ENCODE measurements around the gene THEMIS.
"Not testable (repeated sequence)": the region's sequence is repeated elsewhere in the genome, so short reads cannot be mapped to it uniquely, and the experiment has no call there.

Gene THEMIS

DNA sequence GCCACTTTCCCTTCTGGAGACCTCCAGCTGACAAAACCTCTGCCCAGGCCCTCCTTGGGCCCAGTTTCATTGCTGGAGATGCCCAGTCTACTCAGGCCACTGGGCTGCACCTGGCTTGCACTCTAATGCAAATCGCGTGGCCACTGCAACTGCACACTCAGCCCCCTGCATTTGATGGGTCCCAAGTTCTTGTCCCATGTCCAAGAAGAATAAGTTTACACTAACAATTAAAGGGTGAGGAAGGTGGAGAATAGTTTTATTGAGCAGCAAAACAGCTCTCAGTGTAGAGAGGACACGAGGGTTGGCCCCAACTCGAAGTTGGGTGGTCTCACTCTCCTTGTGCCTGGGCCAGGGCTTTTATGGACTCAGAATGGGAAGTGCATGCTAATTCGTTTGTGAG is 31.9 kb upstream of the THEMIS start:
- H3K4me3 ChIP-seq (replicated peaks; ENCODE audit: low read depth, low read length): no peak overlapping the region
- TF ChIP-seq, protein P1, sequence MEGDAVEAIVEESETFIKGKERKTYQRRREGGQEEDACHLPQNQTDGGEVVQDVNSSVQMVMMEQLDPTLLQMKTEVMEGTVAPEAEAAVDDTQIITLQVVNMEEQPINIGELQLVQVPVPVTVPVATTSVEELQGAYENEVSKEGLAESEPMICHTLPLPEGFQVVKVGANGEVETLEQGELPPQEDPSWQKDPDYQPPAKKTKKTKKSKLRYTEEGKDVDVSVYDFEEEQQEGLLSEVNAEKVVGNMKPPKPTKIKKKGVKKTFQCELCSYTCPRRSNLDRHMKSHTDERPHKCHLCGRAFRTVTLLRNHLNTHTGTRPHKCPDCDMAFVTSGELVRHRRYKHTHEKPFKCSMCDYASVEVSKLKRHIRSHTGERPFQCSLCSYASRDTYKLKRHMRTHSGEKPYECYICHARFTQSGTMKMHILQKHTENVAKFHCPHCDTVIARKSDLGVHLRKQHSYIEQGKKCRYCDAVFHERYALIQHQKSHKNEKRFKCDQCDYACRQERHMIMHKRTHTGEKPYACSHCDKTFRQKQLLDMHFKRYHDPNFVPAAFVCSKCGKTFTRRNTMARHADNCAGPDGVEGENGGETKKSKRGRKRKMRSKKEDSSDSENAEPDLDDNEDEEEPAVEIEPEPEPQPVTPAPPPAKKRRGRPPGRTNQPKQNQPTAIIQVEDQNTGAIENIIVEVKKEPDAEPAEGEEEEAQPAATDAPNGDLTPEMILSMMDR (IDR thresholded peaks at IDR 0.05; ENCODE audit: low read depth, low read length, missing control alignments): no peak
- no peak for DNase-seq (ENCODE audit: extremely low read depth, low read depth)

DNA sequence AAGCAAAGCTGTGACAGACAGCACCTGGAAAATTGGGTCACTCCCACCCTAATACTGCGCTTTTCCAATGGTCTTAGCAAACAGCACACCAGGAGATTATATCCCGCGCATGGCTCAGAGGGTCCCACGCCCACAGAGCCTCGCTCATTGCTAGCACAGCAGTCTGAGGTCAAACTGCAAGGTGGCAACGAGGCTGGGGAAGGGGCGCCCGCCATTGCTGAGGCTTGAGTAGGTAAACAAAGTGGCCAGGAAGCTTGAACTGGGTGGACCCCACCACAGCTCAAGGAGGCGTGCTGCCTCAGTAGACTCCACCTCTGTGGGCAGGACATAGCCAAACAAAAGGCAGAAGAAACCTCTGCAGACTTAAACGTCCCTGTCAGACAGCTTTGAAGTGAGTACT is 25.6 kb upstream of the THEMIS start:
- not testable (repeated sequence) for H3K4me3 ChIP-seq (replicated peaks; ENCODE audit: low read depth, low read length); DNase-seq (ENCODE audit: extremely low read depth, low read depth)

DNA sequence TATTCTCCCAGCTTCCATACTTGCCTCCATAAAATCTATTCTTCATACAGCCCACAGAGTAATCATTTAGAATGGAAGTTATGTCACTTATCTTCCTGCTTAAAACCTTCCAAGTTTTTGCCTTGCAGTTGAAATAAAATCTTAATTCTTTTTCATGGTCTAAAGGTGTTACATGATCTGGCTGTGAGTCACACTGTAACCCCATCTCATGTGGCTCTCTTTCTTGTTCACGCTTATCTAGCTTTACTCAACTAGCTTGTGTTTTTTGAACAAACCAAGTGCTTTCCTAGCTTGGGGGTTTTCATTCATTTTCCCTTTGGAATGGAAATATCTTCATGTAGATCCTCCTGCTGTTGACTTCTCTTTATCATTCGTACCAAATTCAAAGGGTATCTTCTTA is 23.6 kb upstream of the THEMIS start:
- DNase-seq (ENCODE audit: extremely low read depth, low read depth): no peak

DNA sequence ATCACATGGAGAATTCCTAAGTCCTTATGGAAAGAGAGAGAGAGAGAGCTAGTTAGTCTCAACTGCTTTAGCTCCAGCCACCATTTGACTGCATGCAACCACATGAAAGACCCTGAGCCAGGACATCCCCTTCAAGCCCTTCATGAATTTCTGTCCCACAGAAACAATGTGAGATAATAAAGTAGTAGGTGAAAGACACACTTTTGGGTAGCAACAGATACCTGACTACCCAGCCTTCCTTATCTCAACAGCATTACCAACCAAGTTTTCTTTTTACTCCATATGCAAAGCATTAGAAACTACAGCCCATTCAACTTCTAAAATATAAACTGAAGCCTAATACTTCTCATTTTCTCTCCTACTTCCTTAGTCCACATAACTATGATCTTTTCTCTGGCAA is 23.2 kb upstream of the THEMIS start:
- DNase-seq (ENCODE audit: extremely low read depth, low read depth): no peak
- TF ChIP-seq, protein P1 (IDR thresholded peaks at IDR 0.05; ENCODE audit: low read depth, low read length, missing control alignments): no peak
- no peak overlapping the region for H3K4me3 ChIP-seq (replicated peaks; ENCODE audit: low read depth, low read length)

More for the DNA sequence above, 23.6 kb upstream of the THEMIS start:
- H3K4me3 ChIP-seq (replicated peaks; ENCODE audit: low read depth, low read length): no peak overlapping the region
- TF ChIP-seq, protein P1 (IDR thresholded peaks at IDR 0.05; ENCODE audit: low read depth, low read length, missing control alignments): no peak

DNA sequence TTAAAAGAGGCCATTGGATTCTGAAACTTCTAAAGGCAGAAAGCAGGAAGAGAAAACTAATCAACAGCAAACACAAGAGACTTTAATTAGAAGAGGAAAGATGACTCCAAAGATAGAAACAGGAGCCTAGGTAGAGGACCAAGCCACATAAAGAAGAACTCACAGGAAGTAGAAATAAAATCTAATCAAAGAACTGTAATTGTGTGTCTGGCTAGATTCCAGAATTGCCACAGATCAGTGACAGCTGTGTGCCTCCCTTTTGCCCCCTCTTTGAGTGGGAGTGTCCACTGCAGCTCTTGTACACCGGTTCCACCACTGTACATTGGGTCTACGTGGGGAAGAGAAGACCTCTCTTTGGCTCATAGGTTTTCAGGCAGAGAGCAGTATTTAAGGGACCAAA is 22.3 kb upstream of the THEMIS start:
- TF ChIP-seq, protein P1 (IDR thresholded peaks at IDR 0.05; ENCODE audit: low read depth, low read length, missing control alignments): no peak
- DNase-seq (ENCODE audit: extremely low read depth, low read depth): no peak
- no peak overlapping the region for H3K4me3 ChIP-seq (replicated peaks; ENCODE audit: low read depth, low read length)

DNA sequence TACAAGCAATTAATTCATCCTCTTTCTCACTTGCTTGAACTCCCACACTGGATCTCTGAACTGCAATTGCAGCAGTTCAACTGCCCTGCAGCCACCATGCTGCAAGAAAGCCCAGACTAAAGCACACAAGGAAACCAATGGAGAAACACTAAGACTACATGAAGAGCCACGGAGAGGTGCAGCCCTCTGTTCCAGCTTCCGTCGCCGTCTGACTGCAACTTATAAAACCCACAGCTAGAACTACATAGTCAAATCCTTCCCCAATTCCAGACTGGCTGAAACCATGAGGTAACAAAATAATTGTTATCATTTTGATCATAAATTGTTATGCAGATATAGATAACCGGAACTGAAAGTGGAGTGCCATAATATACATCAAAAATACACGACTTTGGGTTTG is 21.1 kb upstream of the THEMIS start:
- DNase-seq (ENCODE audit: extremely low read depth, low read depth): no peak
- H3K4me3 ChIP-seq (replicated peaks; ENCODE audit: low read depth, low read length): no peak overlapping the region
- TF ChIP-seq, protein P1 (IDR thresholded peaks at IDR 0.05; ENCODE audit: low read depth, low read length, missing control alignments): no peak

DNA sequence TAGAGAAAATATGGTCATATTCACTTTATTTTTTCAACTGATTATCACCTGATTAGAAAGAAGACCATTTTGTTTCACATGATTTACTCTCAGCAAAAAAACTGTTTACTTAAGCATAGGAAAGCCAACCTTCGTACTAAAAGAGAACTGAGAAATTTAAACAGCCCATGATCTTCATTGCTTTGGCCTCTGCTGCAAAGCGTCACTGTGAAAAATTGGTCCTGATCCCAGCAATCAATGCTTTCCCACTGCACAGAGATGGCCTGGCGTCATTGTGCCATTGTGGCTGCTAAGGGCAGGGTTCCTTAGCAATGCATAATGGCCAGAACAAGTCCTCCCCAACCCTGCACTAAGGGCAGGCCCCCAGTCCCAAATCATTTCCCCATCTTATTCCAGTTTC is 19.9 kb upstream of the THEMIS start:
- TF ChIP-seq, protein P1 (IDR thresholded peaks at IDR 0.05; ENCODE audit: low read depth, low read length, missing control alignments): no peak
- no peak for DNase-seq (ENCODE audit: extremely low read depth, low read depth)

More for the DNA sequence above, 19.9 kb upstream of the THEMIS start:
- no peak overlapping the region for H3K4me3 ChIP-seq (replicated peaks; ENCODE audit: low read depth, low read length)
